ENCODE measurements around the gene NAALADL2.
"Not testable (repeated sequence)": the region's sequence is repeated elsewhere in the genome, so short reads cannot be mapped to it uniquely, and the experiment has no call there.

Gene NAALADL2

DNA sequence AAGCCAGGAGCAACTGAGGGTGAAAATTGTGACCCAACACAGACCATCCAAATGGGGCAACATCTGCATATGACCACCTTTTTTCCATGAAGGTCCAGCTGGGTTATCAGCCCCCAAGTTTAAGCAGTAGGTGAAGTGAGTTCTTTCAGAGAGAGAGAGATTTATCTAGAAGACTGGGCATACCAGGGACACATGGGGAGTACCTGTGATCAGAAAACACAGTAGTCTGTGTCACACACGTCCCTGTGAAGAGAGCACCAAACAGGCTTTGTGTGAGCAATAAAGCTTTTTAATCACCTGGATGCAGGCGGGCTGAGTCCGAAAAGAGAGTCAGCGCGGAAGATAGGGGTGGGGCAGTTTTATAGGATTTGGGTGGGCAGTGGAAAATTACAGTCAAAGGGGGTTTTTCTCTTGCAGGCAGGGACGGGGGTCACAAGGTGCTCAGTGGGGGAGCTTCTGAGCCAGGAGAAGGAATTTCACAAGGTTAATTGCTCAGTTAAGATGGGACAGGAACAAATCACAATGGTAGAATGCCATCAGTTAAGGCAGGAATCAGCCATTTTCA is 966.0 kb downstream of the NAALADL2 start:
- DNase-seq, result not testable (repeated sequence)

- DNase-seq, result no peak
These were observed 967.6 kb downstream of the NAALADL2 start for GRCh38 chr3:175826759-175827158.

- not testable (repeated sequence) for DNase-seq
These were observed 970.7 kb downstream of the NAALADL2 start for GRCh38 chr3:175829809-175830208.

DNA sequence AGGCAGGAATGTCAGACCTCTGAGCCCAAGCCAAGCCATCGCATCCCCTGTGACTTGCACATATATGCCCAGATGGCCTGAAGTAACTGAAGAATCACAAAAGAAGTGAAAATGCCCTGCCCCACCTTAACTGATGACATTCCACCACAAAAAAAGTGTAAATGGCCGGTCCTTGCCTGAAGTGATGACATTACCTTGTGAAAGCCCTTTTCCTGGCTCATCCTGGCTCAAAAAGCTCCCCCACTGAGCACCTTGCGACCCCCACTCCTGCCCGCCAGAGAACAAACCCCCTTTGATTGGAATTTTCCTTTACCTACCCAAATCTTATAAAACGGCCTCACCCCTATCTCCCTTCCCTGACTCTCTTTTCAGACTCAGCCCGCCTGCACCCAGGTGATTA is 976.6 kb downstream of the NAALADL2 start:
- not testable (repeated sequence) for DNase-seq

- no peak for DNase-seq
These were observed 977.5 kb downstream of the NAALADL2 start for GRCh38 chr3:175836617-175837016.

- no peak for DNase-seq
These were observed 978.8 kb downstream of the NAALADL2 start for GRCh38 chr3:175837962-175838361.

GRCh38 chr3:175839366-175840005 is 980.4 kb downstream of the NAALADL2 start:
- no peak for DNase-seq

- DNase-seq, result no peak
These were observed 992.4 kb downstream of the NAALADL2 start for GRCh38 chr3:175851541-175851940.

DNA sequence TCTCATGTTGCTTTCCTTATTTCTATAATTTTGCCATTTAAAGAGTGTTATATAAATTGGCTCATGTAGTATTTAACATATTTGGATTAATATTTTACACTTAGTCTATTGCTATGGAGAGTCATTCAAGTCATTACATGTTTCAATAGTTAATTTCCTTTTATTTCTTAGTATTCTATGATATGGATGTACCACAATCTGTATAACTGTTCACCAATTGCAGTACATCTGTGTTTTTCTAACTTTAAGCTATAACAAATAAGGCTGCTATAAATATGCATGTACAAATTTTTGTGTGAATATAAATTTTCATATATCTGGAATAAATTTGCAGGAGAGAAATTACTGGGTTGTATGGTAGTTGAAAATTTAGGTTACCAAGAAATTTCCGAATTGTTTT is 993.4 kb downstream of the NAALADL2 start:
- no peak for DNase-seq

DNA sequence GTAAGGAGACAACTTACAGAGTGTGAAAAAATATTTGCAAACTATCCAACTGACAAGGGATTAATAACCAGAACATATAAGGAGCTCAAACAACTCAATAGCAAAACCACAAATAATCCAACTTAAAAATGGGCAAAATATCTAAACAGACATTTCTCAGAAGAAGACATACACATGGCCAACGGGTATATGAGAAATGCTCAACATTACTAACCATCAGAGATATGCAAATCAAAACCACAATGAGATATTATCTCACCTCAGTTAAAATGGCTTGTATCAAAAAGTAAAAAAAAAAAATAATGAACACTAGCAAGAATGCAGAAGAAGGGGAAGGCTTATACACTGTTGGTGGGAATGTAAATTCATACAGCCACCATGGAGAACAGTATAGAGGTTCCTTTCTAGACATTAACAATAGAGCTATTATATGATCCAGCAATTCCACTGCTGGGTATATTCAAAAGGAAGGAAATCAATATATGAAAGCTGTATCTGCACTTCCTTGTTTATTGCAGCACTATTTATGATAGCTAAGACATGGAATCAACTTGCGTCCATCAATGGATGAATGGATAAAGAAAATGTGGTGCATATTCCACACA is 998.6 kb downstream of the NAALADL2 start:
- no peak for DNase-seq

All from activated CD4-positive, alpha-beta T cell treated with anti-CD3 and anti-CD28 coated beads for 48 hours (primary cell).